ENCODE data around the gene JAKMIP3. TPM values are rescaled to one million over a fixed set of nuclear protein-coding genes. Genes with fewer than 3 reads are reported as not detected.
A peak's percentile ranks its signal among the peaks of the same experiment; 100 is the strongest.

The JAKMIP3 gene
- total RNA-seq, 1 donor, result 0.36 TPM

- Histone ChIP-seq H3K27me3 (ENCODE audit: insufficient read depth, low read length) (no peaks in the 10 kb centered on the region), H3K9me3 (ENCODE audit: low read depth, low read length) (no peaks in the 10 kb centered on the region), H3K79me2 (ENCODE audit: insufficient read depth, low read length) (no peaks in the 10 kb centered on the region), H4K20me1 (ENCODE audit: insufficient read depth, low read length) (no peaks in the 10 kb centered on the region), H2AFZ (ENCODE audit: low read length) (no peak overlapping the region), H3K27ac (ENCODE audit: low read depth, low read length) (no peak overlapping the region), H3K36me3 (ENCODE audit: insufficient read depth, low read length) (no peaks in the 10 kb centered on the region), H3K4me1 (ENCODE audit: insufficient read depth, low read length) (no peaks in the 10 kb centered on the region), H3K4me3 (ENCODE audit: insufficient read depth, low read length) (no peak overlapping the region), H3K4me2 (ENCODE audit: insufficient read depth, low read length) (no peak overlapping the region)
- TF ChIP-seq CTCF (IDR thresholded peaks at IDR 0.05; ENCODE audit: extremely low read depth, low read depth, low read length), result no peak
- peak; percentile 53 for DNase-seq (ENCODE audit: insufficient read length, low spot score, missing footprints)
Measured at GRCh38 chr10:132098539-132099388, 33.0 kb downstream of the JAKMIP3 start.

GRCh38 chr10:132099389-132100090 is 33.8 kb downstream of the JAKMIP3 start:
- Histone ChIP-seq H3K9me3 (ENCODE audit: low read depth, low read length) (no peaks in the 10 kb centered on the region), H2AFZ (ENCODE audit: low read length) (no peak overlapping the region), H3K4me1 (ENCODE audit: insufficient read depth, low read length) (no peaks in the 10 kb centered on the region), H3K27me3 (ENCODE audit: insufficient read depth, low read length) (no peaks in the 10 kb centered on the region), H4K20me1 (ENCODE audit: insufficient read depth, low read length) (no peaks in the 10 kb centered on the region), H3K36me3 (ENCODE audit: insufficient read depth, low read length) (no peaks in the 10 kb centered on the region), H3K4me3 (ENCODE audit: insufficient read depth, low read length) (no peak overlapping the region), H3K79me2 (ENCODE audit: insufficient read depth, low read length) (no peaks in the 10 kb centered on the region), H3K27ac (ENCODE audit: low read depth, low read length) (no peak overlapping the region), H3K4me2 (ENCODE audit: insufficient read depth, low read length) (no peak overlapping the region)
- no peak for TF ChIP-seq CTCF (IDR thresholded peaks at IDR 0.05; ENCODE audit: extremely low read depth, low read depth, low read length)
- peak; percentile 69 for DNase-seq (ENCODE audit: insufficient read length, low spot score, missing footprints)

GRCh38 chr10:132100091-132100481 is 34.3 kb downstream of the JAKMIP3 start:
- Histone ChIP-seq H3K27me3 (ENCODE audit: insufficient read depth, low read length) (no peaks in the 10 kb centered on the region), H2AFZ (ENCODE audit: low read length) (no peak overlapping the region), H3K9me3 (ENCODE audit: low read depth, low read length) (no peaks in the 10 kb centered on the region), H4K20me1 (ENCODE audit: insufficient read depth, low read length) (no peaks in the 10 kb centered on the region), H3K4me3 (ENCODE audit: insufficient read depth, low read length) (no peak overlapping the region), H3K36me3 (ENCODE audit: insufficient read depth, low read length) (no peaks in the 10 kb centered on the region), H3K4me2 (ENCODE audit: insufficient read depth, low read length) (no peak overlapping the region), H3K4me1 (ENCODE audit: insufficient read depth, low read length) (no peaks in the 10 kb centered on the region), H3K79me2 (ENCODE audit: insufficient read depth, low read length) (no peaks in the 10 kb centered on the region), H3K27ac (ENCODE audit: low read depth, low read length) (no peak overlapping the region)
- no peak for DNase-seq (ENCODE audit: insufficient read length, low spot score, missing footprints)
- TF ChIP-seq CTCF (IDR thresholded peaks at IDR 0.05; ENCODE audit: extremely low read depth, low read depth, low read length), result no peak

All from osteoblast (primary cell).